DMS114 treated with DMSO at 0.1 percent for 48 hours (cell line): ENCODE data around the gene SLC24A1.
"Not testable (repeated sequence)": the region's sequence is repeated elsewhere in the genome, so short reads cannot be mapped to it uniquely, and the experiment has no call there.

Experiments used
- DNase-seq: peaks from one replicate; lab custom pipeline; 2025; ENCODE audit not compliant: unreplicated experiment; lab: John Stamatoyannopoulos, UW

Gene SLC24A1

GRCh38 chr15:65621638-65622037, at the start of gene SLC24A1:
SLC24A1 (plus strand) TSS chr15:65621938; CDS start chr15:65624081, 2,143 bp downstream.
- DNase-seq, result no peak

GRCh38 chr15:65571971-65572370, 49.8 kb upstream of the SLC24A1 start:
- no peak for DNase-seq

- no peak for DNase-seq
Measured at GRCh38 chr15:65576664-65577063, 45.1 kb upstream of the SLC24A1 start.

- no peak for DNase-seq
Measured at GRCh38 chr15:65577129-65577996, 44.4 kb upstream of the SLC24A1 start.

GRCh38 chr15:65578904-65579728, 42.6 kb upstream of the SLC24A1 start:
- DNase-seq, result no peak

GRCh38 chr15:65579762-65580161, 42.0 kb upstream of the SLC24A1 start:
- no peak for DNase-seq

- DNase-seq, result no peak
Measured at GRCh38 chr15:65580287-65580686, 41.5 kb upstream of the SLC24A1 start.

- DNase-seq, result no peak
Measured at GRCh38 chr15:65583701-65584100, 38.0 kb upstream of the SLC24A1 start.

- DNase-seq, result no peak
Measured at GRCh38 chr15:65584241-65584640, 37.5 kb upstream of the SLC24A1 start.

- no peak for DNase-seq
Measured at GRCh38 chr15:65587094-65587493, 34.6 kb upstream of the SLC24A1 start.

GRCh38 chr15:65595960-65596359, 25.8 kb upstream of the SLC24A1 start:
- DNase-seq, result no peak

GRCh38 chr15:65598468-65598867, 23.3 kb upstream of the SLC24A1 start:
- DNase-seq, result no peak

GRCh38 chr15:65599677-65600076, 22.1 kb upstream of the SLC24A1 start:
- no peak for DNase-seq

GRCh38 chr15:65603134-65603533, 18.6 kb upstream of the SLC24A1 start:
- no peak for DNase-seq

- DNase-seq, result no peak
Measured at GRCh38 chr15:65603559-65603958, 18.2 kb upstream of the SLC24A1 start.

GRCh38 chr15:65610871-65611718, 10.6 kb upstream of the SLC24A1 start, which contains the start of gene INTS14:
INTS14 (minus strand) TSS chr15:65611131; CDS start chr15:65607380, 3,751 bp downstream.
- peak; percentile 97 for DNase-seq

GRCh38 chr15:65611888-65612615, 9.7 kb upstream of the SLC24A1 start:
- no peak for DNase-seq

- DNase-seq, result no peak
Measured at GRCh38 chr15:65612616-65612946, 9.2 kb upstream of the SLC24A1 start.

GRCh38 chr15:65612949-65613744, 8.6 kb upstream of the SLC24A1 start:
- no peak for DNase-seq

- not testable (repeated sequence) for DNase-seq
Measured at GRCh38 chr15:65615887-65616286, 5.9 kb upstream of the SLC24A1 start.
